CD4-positive, alpha-beta T cell treated with Interleukin-12 subunit alpha and Interleukin-12 subunit beta, for 1 hour (primary cell): Measurements from ENCODE around the gene PPP2R5B.

ENCODE experiments used
- DNase-seq: peaks from one replicate; pipeline ENCODE4 v3.0.0-alpha.2; 2020

Gene PPP2R5B

GRCh38 chr11:64909653-64910343, 14.7 kb upstream of the PPP2R5B start:
- DNase-seq, result no peak

GRCh38 chr11:64910451-64911093, 13.9 kb upstream of the PPP2R5B start:
- no peak for DNase-seq

- no peak for DNase-seq
Observed at GRCh38 chr11:64911142-64911541, 13.3 kb upstream of the PPP2R5B start.

- no peak for DNase-seq
Observed at GRCh38 chr11:64911689-64912088, 12.8 kb upstream of the PPP2R5B start.

- DNase-seq, result no peak
Observed at GRCh38 chr11:64913171-64913727, 11.2 kb upstream of the PPP2R5B start.

GRCh38 chr11:64914123-64914522, 10.4 kb upstream of the PPP2R5B start:
- DNase-seq, result no peak

- DNase-seq, result no peak
Observed at GRCh38 chr11:64915376-64915887, 9.1 kb upstream of the PPP2R5B start.

- DNase-seq, result peak; percentile 67
Observed at GRCh38 chr11:64916040-64916774, 8.3 kb upstream of the PPP2R5B start.

- peak; percentile 99 for DNase-seq
Observed at GRCh38 chr11:64916775-64917662, 7.5 kb upstream of the PPP2R5B start, which contains the start of gene ATG2A. ATG2A (minus strand) TSS chr11:64917209; CDS start chr11:64917135, 74 bp downstream.

GRCh38 chr11:64917663-64917995, 6.9 kb upstream of the PPP2R5B start:
- DNase-seq, result no peak

- DNase-seq, result no peak
Observed at GRCh38 chr11:64918017-64918416, 6.5 kb upstream of the PPP2R5B start.

GRCh38 chr11:64919627-64920026, 4.9 kb upstream of the PPP2R5B start:
- no peak for DNase-seq

GRCh38 chr11:64920124-64920523, 4.4 kb upstream of the PPP2R5B start:
- DNase-seq, result no peak

GRCh38 chr11:64921384-64921783, 3.1 kb upstream of the PPP2R5B start:
- no peak for DNase-seq

- no peak for DNase-seq
Observed at GRCh38 chr11:64923151-64923661, 1.3 kb upstream of the PPP2R5B start.

- DNase-seq, result no peak
Observed at GRCh38 chr11:64924910-64925284, 408 bp downstream of the PPP2R5B start.

- DNase-seq, result no peak
Observed at GRCh38 chr11:64925536-64926436, 1.3 kb downstream of the PPP2R5B start.

- no peak for DNase-seq
Observed at GRCh38 chr11:64926689-64927088, 2.2 kb downstream of the PPP2R5B start.

GRCh38 chr11:64928957-64929356, 4.5 kb downstream of the PPP2R5B start:
- DNase-seq, result no peak

- DNase-seq, result no peak
Observed at GRCh38 chr11:64929625-64930024, 5.1 kb downstream of the PPP2R5B start.

GRCh38 chr11:64930340-64930739, 5.9 kb downstream of the PPP2R5B start:
- DNase-seq, result no peak
